NCI-H1417 (cell line): ENCODE results near the gene IPO13.

ENCODE experiments used
- DNase-seq, 3 experiments: peaks; one replicate each; lab custom pipeline; 2025; lab: John Stamatoyannopoulos, UW

The IPO13 gene

DNA sequence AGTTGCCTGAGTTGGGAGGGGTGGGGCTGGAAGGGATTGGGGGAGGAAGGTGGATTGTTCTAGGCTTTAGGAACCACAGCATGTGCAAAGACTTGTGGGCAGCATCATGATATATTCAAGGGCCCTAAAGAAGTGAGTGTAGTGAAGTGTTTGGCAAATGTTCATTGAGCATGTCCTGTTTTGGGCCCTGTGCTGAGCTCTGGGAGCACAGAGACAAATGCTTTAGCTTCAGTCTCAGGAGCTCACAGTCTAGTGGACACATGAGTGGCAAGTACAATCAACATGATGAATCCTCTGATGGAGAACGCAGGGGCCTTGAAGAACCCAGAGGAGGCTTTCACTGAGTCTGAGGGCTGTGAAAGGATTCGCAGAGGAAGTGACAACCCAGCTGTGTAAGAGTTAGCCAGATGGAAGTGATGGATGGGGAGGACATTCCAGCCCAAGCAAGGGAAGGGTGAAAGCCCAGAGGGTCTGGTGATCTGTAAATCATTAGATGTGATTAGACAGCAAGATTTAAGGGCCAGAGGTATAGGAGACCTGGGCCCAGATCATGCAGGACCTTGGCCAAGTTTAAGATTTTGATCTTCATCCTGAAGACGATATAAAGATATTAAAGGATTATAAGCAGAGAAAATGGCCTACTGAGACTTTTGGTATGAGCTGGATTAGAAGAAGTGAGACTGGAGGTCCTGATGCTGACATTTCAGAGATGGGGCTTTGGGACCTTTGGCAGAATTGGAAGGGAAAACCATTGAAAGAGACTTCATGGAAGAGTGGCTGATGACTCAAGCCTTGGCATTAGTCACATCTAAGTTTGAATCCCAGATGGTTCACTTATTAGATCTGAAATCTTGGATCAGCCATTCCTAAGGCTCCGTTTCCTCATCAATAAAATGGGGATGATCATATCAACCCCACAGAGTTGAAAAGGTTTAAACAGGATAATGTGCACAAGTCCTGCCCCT lies 4.6 kb downstream of the IPO13 start:
- DNase-seq = peak in 1 of 3 experiments; percentile 76

DNA sequence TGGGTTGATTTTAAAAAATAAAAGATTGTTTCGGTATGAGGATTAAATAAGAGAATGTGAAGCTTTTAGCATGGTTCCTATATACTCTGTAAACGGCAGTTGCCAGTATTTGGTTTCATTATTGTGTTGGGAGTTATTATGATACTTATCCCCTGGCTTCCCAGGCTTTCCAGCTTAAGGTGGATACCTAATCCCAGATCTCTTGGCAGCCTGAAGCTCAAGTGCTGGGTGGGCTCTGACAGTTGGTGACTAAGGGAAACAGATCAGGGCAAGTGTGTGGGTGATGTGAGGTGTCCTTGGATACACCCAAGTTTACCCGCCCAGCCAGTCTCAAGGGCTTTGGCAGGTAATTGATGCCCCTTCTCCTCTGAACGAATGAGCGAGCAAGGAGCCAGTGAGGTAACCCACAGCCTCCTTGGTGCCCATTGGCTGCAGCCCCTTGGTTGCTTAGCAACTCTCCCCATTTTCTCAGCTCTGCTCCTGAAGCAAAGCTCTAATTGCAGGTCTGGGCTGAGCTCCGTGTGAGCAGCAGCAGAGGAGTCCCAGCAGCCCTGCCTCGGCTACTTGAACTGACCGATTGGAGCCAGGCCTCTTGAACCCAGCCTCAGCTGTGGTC lies 6.1 kb downstream of the IPO13 start:
- peak; percentile 92 to 99 (median 96) for DNase-seq

DNA sequence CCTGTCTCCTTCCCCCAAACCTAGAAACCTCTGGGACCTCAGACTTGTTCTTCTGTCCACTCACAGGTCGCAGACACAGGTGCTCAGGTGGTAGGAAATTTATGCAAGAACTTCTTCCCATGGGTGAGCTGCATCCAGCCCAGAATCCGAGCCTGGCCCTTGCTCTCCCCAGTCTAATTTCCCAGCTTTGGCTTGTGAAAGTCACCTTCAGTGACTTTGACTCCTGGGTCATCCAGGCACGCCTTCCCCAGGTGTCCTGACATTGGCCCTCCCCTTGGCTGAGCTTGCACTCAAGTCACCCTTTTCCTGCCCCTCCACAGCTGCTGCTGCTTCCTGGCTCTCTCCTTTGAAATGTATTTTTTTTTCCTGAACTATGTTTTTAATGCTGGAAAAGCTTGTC lies 6.6 kb downstream of the IPO13 start:
- DNase-seq = no peak

DNA sequence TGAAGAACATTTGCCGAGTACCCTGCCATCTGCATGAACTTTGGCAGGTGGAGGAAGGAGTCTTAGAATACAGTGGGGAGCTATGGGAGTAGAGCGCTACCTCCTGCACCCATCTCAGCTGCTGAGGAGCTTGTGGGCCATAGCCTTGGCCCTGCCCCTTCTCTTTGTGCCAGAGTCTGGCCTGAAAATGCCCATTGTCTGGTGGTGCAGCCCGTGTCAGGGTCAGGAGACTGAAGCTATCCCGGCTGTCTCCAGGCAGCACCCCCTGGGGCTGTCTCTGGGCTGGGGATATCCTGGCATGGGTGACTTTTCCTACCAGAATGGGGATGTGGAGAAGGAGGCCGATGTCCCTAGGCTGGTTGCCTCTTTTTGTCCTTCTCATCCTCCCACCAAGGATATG lies 7.3 kb downstream of the IPO13 start:
- no peak for DNase-seq

DNA sequence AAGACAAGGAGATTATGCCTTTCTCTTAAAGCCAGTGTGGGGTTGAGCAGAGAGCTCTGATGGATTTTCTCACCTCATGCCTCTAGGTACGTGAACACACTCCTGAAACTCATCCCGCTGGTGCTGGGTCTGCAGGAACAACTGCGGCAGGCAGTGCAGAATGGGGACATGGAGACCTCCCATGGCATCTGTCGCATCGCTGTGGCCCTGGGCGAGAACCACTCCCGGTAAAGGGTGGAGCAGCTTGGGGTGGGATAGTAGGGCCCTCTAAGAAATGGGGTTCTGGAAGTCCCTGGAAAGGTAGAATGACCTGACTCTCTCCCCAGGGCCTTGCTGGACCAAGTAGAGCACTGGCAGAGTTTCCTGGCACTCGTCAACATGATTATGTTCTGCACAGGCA lies 9.5 kb downstream of the IPO13 start:
- DNase-seq = no peak

DNA sequence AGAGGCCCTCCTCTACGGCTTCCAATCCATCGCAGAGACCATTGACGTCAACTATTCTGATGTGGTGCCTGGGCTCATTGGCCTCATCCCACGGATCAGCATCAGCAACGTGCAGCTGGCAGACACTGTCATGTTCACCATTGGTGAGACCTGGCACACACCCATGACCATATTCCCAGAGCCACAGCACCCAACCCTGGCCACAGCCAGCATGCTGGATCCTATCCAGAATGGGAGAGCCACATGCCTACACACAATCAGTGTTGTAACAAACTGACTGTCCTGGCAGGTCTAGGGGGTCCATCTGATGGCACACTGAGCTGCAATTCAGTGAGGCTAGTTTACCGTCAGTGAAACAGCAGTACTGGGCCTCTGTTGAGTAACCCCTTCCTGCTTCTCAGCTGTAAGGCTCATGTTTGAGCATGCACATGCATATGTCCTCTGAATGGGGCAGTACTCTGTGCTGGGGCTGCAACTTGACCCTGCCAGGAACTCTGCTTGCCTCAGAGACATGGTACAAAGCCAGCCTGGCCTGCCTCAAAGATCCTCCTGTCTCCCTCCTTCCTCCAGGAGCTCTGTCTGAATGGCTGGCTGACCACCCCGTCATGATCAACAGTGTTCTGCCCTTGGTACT lies 10.8 kb downstream of the IPO13 start:
- no peak for DNase-seq

DNA sequence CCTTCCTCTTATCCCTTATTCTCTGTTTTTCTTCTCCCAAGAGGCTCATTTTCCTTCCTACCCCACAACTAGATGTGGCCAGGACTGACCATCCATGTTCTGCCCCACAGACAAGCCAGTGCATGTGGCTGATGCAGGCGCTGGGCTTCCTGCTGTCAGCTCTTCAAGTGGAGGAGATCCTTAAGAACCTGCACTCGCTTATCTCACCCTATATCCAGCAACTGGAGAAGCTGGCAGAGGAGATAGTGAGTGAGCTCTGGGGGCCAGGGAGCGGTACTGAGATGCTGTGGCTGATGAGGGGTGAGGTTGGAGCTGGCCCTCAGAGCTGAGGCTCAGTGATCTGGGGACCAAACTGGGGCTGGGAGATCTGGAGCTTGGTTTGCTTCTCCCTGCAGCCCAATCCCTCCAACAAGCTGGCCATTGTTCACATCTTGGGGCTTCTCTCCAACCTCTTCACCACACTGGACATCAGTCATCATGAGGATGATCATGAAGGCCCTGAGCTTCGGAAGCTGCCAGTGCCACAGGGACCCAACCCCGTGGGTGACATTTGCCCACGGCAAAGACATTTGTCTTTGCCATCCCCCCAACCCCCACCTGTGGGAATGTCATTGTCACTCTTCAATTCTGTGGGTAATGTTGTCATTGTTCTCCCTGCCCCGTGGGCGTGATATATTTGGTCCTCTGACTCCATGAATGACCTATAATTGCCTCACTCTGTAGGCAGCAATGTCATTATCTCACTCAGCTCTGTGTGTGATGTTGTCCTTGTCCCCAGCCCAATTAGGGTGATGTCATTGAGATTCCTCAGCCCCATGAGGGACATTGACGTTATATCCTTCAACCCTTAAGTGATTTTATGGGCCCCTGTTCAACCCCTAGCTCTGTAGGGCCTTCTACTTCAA lies 11.9 kb downstream of the IPO13 start:
- no peak for DNase-seq

DNA sequence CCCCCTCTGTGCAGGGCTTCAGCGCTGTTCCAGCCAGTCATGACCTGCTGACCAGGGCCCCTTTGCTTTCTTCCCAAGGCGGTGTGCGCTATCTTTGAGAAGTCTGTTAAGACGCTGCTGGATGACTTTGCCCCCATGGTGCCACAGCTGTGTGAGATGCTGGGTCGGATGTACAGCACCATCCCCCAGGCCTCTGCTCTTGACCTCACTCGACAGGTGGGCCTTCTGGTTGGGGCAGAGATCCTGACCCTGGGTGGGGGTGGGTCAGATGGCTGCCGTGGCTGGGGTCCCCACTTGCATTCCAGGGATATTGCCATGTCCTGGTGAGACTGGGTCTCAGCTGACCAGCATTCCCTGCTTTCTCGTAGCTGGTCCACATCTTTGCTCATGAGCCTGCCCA lies 14.0 kb downstream of the IPO13 start:
- no peak for DNase-seq

DNA sequence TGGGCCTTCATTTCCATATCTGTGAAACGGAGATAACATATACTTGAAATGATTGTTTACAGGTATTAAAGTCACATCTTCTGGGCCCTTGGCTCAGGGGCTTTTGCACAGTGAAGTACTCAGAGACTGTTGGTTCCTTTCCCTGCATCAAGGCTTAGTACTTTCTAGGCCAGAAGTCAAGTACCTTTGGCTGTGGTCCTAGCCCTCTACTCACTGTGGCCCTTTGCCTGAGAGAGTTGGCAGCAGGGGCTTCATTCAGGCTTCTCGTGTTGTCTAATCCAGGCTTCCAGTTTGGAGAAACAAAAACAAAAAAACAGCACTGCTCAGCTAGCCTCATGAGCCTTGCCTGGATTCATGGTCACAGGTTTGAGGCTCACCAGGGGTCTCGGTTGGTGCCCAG lies 14.9 kb downstream of the IPO13 start:
- DNase-seq = no peak

DNA sequence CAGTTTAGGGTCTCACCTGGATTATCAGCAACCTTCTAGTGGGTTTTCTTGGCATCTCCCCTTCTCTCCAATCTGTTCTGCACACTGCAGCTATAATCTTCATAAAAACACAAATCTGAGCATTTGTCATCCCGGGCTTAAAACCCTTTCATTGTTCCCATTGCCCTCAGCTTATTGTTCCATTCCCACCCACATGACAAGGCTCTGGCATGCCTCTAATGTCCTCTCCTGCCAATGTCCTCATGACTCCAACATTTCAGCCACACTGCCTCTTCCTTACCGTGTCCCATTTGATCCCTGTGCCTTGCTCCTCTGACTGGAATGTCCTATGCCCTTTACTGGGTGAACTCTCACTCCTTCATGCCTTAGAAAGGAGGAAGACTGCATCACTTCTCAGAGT lies 15.6 kb downstream of the IPO13 start:
- no peak for DNase-seq

DNA sequence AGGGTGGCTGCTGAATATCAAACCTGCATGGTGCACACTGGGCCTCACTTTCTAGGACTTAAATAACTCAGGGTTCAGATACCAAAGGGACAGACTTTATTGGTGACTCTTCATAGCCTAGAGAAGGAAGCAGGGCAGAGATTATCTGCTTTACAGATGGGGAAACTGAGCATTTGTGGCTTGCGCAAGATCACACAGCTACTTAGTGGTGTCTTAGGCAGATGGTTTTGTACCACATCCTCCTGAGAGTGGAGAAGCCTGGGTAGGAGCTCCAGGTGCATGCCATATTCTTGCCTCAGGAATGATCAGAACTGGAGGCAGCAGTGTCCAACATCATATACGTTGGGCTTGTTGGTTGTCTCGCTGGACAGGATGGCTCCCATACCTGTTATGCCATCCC lies 16.3 kb downstream of the IPO13 start:
- DNase-seq = no peak

DNA sequence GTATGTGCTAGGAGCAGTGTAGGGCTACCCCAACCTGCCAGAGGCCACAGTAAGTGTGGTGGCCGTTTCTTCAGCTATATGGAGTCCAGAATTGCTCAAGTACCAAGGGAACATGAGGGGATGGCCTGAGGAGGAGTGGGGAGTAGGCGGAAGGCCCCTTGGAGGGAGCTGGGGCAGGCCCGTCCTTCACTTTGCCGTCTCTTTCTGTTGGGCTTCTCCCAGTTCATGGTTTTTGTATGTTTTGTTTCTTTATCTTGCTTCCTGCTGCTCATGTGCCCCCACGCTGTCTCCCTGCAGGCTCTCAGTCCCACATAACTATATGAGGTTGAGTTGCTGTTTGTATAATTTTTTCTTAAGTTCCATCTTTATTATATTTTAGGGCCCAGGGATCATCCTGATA lies 17.1 kb downstream of the IPO13 start:
- no peak for DNase-seq

DNA sequence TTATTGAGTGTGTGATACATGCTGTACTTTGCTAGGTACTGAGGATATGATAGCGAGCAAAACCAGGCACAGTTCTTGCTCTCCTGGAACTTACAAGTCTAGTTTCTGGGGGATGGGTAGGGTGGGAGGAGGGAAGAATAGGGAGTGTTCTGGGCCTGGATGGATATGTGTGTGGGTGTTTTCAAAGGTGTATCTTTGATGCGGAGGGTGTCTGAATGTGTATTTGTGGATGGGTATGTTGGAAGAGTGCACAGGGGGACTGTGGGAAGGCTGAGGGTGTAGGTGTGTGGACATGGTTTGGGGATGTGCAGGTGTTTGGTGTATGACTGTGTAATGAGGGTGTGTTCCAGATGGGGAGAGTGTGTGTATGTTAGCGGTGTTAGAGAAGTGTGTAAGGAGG lies 18.6 kb downstream of the IPO13 start:
- no peak for DNase-seq

DNA sequence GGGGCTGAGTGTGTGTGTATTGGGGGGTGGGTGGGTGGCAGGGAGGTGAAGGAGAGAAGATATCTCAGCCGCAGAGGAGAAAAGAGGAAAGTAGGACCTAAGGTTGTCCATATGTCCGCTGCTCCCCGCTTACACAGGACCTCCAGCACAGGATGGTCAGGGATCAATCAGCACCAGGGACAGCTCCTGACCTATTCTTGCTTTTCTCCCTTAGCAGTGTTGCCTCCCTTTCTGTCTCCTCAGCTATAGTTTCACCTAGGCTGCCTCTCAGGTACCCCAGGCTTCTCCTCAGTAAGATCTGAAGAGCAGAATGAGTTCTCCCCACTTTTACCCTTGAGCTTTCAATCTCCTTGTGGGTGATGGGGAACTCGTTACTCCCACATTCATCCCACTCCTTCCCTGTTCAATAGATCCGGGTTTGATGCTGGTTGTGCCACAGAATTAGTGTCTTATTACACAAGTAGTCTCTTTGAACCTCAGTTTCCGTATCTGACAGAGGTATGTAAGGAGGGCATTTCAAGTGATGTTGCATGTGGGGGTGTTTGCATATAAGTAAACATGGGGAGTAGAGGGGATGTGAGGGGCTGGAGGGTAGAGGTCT lies 21.7 kb downstream of the IPO13 start:
- DNase-seq = no peak

DNA sequence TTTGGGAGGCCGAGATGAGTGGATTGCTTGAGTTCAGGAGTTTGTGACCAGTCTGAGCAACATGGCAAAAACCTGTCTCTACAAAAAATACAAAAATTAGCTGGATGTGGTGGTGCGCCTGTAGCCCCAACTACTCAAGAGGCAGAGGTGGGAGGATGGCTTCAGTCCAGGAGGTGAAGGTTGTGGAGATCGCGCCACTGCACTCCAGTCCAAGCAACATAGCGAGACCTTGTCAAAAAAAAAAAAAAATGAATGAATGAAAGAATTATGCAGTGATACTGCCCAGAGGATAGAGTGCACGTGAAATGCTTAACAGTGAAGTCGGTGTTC lies 22.6 kb downstream of the IPO13 start:
- no peak for DNase-seq

DNA sequence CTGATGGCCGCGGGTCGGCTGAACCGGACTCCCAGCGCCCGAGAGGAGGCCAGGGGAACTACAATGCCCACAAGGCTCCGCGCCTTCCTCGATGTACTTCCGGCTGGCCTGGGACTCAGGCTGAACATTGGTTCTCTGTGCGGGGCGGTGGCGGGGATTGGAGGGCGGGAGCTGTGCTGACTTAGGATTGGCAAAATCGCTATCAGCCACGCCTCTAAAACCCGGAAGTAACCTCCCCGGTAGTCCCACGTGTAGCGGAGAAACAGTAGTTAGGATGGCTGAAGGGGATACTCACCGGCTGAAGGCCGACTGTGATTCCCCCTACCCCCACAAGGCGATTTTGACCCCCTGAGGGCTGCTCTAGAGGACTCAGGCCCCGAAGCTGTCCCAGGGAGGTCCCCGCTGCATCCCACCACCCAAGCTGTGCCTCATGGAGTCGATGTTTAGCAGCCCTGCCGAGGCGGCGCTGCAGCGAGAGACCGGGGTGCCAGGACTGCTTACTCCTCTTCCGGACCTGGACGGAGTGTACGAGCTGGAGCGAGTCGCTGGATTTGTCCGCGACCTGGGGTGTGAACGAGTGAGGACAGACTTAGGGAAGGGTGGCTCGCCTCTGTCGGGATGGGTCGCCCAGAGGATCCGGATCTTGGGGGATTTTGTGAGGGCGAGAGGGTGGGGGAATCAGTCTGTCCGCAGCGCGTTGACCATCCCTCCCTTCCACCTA lies 23.2 kb downstream of the IPO13 start, which contains the start of gene DPH2:
Gene DPH2, plus strand, starts transcription at position 265 of the 721 bp plus-strand sequence. Its CDS starts 166 bp downstream, at position 431.
- DNase-seq = peak; percentile 95 to 98 (median 96)

DNA sequence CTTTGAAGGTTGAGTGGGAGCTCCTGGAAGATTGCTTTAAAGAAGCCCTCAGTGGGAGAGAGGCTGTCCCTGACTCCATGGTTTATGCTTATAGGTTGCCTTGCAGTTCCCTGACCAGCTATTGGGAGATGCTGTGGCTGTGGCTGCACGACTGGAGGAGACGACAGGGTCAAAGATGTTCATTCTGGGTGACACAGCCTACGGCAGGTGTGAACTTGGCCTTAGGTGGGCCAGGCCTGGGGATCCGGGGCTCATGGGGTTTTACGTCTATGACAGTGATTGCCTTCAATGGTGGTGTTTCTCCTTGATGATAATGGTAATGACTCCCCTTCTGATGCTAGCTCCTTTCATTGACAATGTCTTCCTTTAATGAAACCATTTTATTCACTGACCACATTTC lies 23.8 kb downstream of the IPO13 start:
- no peak for DNase-seq

DNA sequence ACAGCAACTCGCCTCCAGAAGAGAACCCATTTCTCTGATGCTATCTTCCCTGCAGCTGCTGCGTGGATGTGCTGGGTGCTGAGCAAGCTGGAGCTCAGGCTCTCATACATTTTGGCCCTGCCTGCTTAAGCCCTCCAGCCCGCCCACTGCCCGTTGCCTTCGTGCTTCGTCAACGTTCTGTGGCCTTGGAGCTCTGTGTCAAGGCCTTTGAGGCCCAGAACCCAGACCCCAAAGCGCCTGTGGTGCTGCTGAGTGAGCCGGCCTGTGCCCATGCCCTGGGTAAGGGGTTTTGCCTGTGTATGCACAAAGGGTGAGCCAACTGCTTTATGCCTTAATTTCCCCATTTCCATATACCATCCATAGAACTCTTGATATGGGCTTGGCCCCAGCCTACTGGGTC lies 24.2 kb downstream of the IPO13 start:
- DNase-seq = no peak

DNA sequence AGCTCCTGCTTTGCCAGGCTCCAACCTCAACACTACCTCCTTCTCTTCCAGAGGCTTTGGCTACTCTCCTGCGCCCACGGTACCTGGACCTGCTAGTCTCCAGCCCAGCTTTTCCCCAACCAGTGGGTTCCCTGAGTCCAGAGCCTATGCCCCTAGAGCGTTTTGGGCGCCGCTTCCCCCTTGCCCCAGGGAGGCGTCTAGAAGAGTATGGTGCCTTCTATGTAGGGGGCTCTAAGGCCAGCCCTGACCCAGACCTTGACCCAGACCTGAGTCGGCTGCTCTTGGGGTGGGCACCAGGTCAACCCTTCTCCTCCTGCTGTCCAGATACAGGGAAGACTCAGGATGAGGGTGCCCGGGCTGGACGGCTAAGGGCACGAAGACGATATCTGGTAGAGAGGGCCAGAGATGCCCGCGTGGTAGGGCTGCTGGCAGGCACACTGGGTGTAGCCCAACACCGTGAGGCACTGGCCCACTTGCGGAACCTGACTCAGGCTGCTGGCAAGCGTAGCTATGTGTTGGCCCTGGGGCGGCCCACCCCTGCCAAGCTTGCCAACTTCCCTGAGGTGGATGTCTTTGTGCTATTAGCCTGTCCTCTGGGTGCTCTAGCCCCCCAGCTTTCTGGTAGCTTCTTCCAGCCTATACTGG lies 24.7 kb downstream of the IPO13 start:
- DNase-seq = no peak

DNA sequence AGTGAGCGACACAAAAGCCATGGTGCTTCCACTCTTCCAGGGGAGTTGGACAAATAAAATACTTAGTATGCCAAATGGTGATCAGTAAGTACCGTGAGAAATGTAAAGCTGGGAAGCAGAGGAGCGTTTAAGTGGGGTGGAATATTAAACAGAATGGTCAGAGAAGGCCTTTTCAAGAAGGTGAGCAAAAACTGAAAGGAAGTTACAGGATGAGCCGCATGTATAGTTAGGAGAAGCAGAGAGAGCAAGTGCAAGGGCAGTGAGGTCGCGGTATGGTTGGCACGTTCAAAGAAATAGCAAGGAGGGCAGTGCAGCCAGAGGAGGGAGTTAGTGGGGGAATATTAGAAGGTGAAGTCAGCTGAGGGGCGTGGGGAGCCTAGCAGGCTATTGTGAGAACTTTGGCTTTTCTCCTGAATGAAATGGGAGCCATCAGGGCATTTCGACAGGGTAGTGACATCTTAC lies 27.3 kb downstream of the IPO13 start:
- DNase-seq = no peak
